Lung (tissue), 16 donors: ENCODE data around the gene GNG7. TPM values are rescaled to one million over a fixed set of nuclear protein-coding genes. Genes with fewer than 3 reads are reported as not detected.

Experiments
- ATAC-seq: fragments of 200-7000 bp; cut with Tn5 transposase; one replicate; pipeline ENCODE4 v1.9.1; 2020; ENCODE audit warnings: moderate number of reproducible peaks; ENCODE audit not compliant: insufficient read depth, low FRiP score
- DNase-seq, 3 donors: peaks; one replicate each; pipeline ENCODE4 v3.0.0-alpha.2; 2013 to 2017
- H3K27ac ChIP-seq, 2 donors: one replicate each; pipeline ENCODE4 v1.5.1; 2013; ENCODE audit warnings: mild to moderate bottlenecking in 2 of 2, moderate library complexity in 2 of 2, control low read depth in 1 of 2, inconsistent platforms in 1 of 2, low read depth in 1 of 2, low read length in 1 of 2
- H3K27me3 ChIP-seq, 3 donors: one replicate each; pipeline ENCODE4 v1.5.1; 2013; ENCODE audit warnings: low read length in 2 of 3; ENCODE audit not compliant: control insufficient read depth in 3 of 3, insufficient read depth in 3 of 3
- H3K36me3 ChIP-seq, 4 donors: one replicate each; pipeline ENCODE4 v1.5.1; 2013; ENCODE audit warnings: low read length in 4 of 4, mild to moderate bottlenecking in 1 of 4, moderate library complexity in 1 of 4; ENCODE audit not compliant: control insufficient read depth in 4 of 4, insufficient read depth in 4 of 4
- H3K4me1 ChIP-seq, 5 donors: one replicate each; pipeline ENCODE4 v1.5.1; 2013; ENCODE audit warnings: low read length in 5 of 5, mild to moderate bottlenecking in 2 of 5, moderate library complexity in 1 of 5; ENCODE audit not compliant: control insufficient read depth in 5 of 5, insufficient read depth in 5 of 5
- H3K4me3 ChIP-seq: one replicate; pipeline ENCODE4 v1.5.1; 2013; ENCODE audit warnings: mild to moderate bottlenecking, control low read depth, moderate library complexity
- H3K9ac ChIP-seq, 2 donors: one replicate each; pipeline ENCODE4 v1.5.1; 2013; ENCODE audit warnings: low read length in 2 of 2, control low read depth in 1 of 2; ENCODE audit not compliant: insufficient read depth in 1 of 2
- H3K9me3 ChIP-seq, 4 donors: one replicate each; pipeline ENCODE4 v1.5.1; 2013; ENCODE audit warnings: low read length in 3 of 4, mild to moderate bottlenecking in 1 of 4, moderate library complexity in 1 of 4; ENCODE audit not compliant: control insufficient read depth in 4 of 4, insufficient read depth in 3 of 4
- CTCF ChIP-seq: IDR thresholded peaks from 2 replicates; pipeline ENCODE4 v1.5.1; 2012; ENCODE audit warnings: mild to moderate bottlenecking; ENCODE audit errors: control extremely low read depth, extremely low read depth
- WGBS, 2 donors: extraction: QIAGEN DNeasy Blood & Tissue Kit; methylation state at CpG; one replicate each; pipeline ENCODE4 v1.1.7; 2013; 5-methylcytosine and 5-hydroxymethylcytosine counted together
- long read RNA-seq, 5 donors: transcript quantifications; one replicate each; lab custom pipeline, GENCODE V29; 2026
- polyA plus RNA-seq, 2 donors: library from polyadenylated mRNA; stranded (reverse); fragments of 200-250 nt; gene quantifications; one replicate each; pipeline ENCODE4 v1.2.1, GENCODE V29; 2013
- total RNA-seq, 2 donors: library from RNA; depleted of rRNA in 1 of 2; stranded (reverse); fragments of >200 nt in 1 of 2; gene quantifications; one replicate each; pipeline ENCODE4 v1.2.1, GENCODE V29; 2014 to 2021
- donor health status: control.
- donor health status: control.
- donor health status: Bipolar disorder and iron deficiency.
- donor health status: healthy.
- donor health status: DM: yes; HTN: yes; CAD: no.

GNG7 gene
- total RNA-seq (1 to 10 TPM; 2.4 to 4.5 TPM), polyA plus RNA-seq (1 to 10 TPM; 1.6 to 3.1 TPM)
- long read RNA-seq, donor 1, full-length matches to known transcripts = 9 of 9 reads
- long read RNA-seq, donor 1, partial matches to known transcripts = 0 of 9 reads
- long read RNA-seq, donor 1, other reads (novel, unspliced or antisense) = 0 of 9 reads
- long read RNA-seq, donor 2, full-length matches to known transcripts = 3 of 3 reads
- long read RNA-seq, donor 2, partial matches to known transcripts = 0 of 3 reads
- long read RNA-seq, donor 2, other reads (novel, unspliced or antisense) = 0 of 3 reads
- long read RNA-seq, donor 3, full-length matches to known transcripts = 1 of 1 reads
- long read RNA-seq, donor 3, partial matches to known transcripts = 0 of 1 reads
- long read RNA-seq, donor 3, other reads (novel, unspliced or antisense) = 0 of 1 reads
- long read RNA-seq, donor 4, full-length matches to known transcripts = 1 of 1 reads
- long read RNA-seq, donor 4, partial matches to known transcripts = 0 of 1 reads
- long read RNA-seq, donor 4, other reads (novel, unspliced or antisense) = 0 of 1 reads
- long read RNA-seq, donor 5, full-length matches to known transcripts = 7 of 7 reads
- long read RNA-seq, donor 5, partial matches to known transcripts = 0 of 7 reads
- long read RNA-seq, donor 5, other reads (novel, unspliced or antisense) = 0 of 7 reads

GRCh38 chr19:2702170-2703076, at the start of gene GNG7:
GNG7 (minus strand) TSS chr19:2702694; CDS start chr19:2520688, 182,006 bp downstream.
- peaks cover 0 to 7% (median 0%) of the 10 kb centered on the region in 5 donors for H3K4me1 ChIP-seq
- H3K9me3 ChIP-seq = no peaks in the 10 kb centered on the region
- DNase-seq = peak; percentile 84 to 91 (median 88)
- 3% methylated on average over 66 to 77 of the region's 77 CpGs for WGBS, 2 donors
- peak within 1 kb of the TSS; percentile 70 to 94 for H3K27ac ChIP-seq
- no peak for TF ChIP-seq CTCF
- H3K4me3 ChIP-seq = peak within 1 kb of the TSS; percentile 75
- H3K9ac ChIP-seq = no peak within 1 kb of the TSS
- ATAC-seq = peak; percentile 98
- H3K27me3 ChIP-seq = peaks cover 0 to 28% (median 26%) of the 10 kb centered on the region in 3 donors
- no peaks in the 10 kb centered on the region for H3K36me3 ChIP-seq

- no peak for ATAC-seq
- Histone ChIP-seq H3K4me1 (no peaks in the 10 kb centered on the region), H3K27me3 (peaks cover 0 to 3% (median 0%) of the 10 kb centered on the region in 3 donors), H3K4me3 (no peak overlapping the region), H3K9me3 (peaks cover 0 to 5% (median 0%) of the 10 kb centered on the region in 4 donors), H3K27ac (no peak overlapping the region), H3K9ac (no peak overlapping the region), H3K36me3 (peaks cover 2 to 23% (median 8%) of the 10 kb centered on the region in 4 donors)
- no peak for DNase-seq
- TF ChIP-seq CTCF = no peak
- 86 to 89% methylated on average over 21 of the region's 21 CpGs for WGBS, 2 donors
Observed at GRCh38 chr19:2751438-2751830, 48.9 kb upstream of the GNG7 start.

- 56 to 67% methylated on average over 17 of the region's 17 CpGs for WGBS, 2 donors
- Histone ChIP-seq H3K4me1 (no peaks in the 10 kb centered on the region), H3K27ac (no peak overlapping the region), H3K9ac (no peak overlapping the region), H3K27me3 (peaks cover 0 to 3% (median 0%) of the 10 kb centered on the region in 3 donors), H3K36me3 (peaks cover 2 to 21% (median 8%) of the 10 kb centered on the region in 4 donors), H3K4me3 (no peak overlapping the region), H3K9me3 (peaks cover 0 to 5% (median 0%) of the 10 kb centered on the region in 4 donors)
- TF ChIP-seq CTCF = no peak
- DNase-seq (no peak), ATAC-seq (no peak)
Observed at GRCh38 chr19:2750808-2751437, 48.4 kb upstream of the GNG7 start.
